Colonic mucosa (tissue), 4 donors: Measurements from ENCODE around the gene ANAPC2. TPM values are rescaled to one million over a fixed set of nuclear protein-coding genes. Genes with fewer than 3 reads are reported as not detected.

Experiments used
- DNase-seq: peaks from one replicate; pipeline ENCODE4 v3.0.0-alpha.2; 2020
- H3K27ac ChIP-seq: fragments of 200-600 bp; one replicate; pipeline ENCODE4 v1.8.0; 2021
- H3K27me3 ChIP-seq: fragments of 200-600 bp; one replicate; pipeline ENCODE4 v1.8.0; 2021
- H3K36me3 ChIP-seq: fragments of 200-600 bp; one replicate; pipeline ENCODE4 v1.8.0; 2021
- H3K4me1 ChIP-seq: fragments of 200-600 bp; one replicate; pipeline ENCODE4 v1.8.0; 2021; ENCODE audit warnings: mild to moderate bottlenecking
- H3K4me3 ChIP-seq: fragments of 200-600 bp; one replicate; pipeline ENCODE4 v1.8.0; 2021
- H3K9ac ChIP-seq, 2 donors: one replicate each; pipeline ENCODE4 v1.7.0; 2013; ENCODE audit warnings: control low read depth in 2 of 2, low read depth in 2 of 2, low read length in 2 of 2
- H3K9me3 ChIP-seq: fragments of 200-600 bp; one replicate; pipeline ENCODE4 v1.8.0; 2021
- intact Hi-C: fragments of 100-400 bp; cut with DNase I; formaldehyde crosslinking; loops from one replicate; pipeline ENCODE4 v1.14.1; 2022
- total RNA-seq, 2 donors: library from RNA; stranded (reverse); fragmentation: NEBNext Ultra II Directional in 1 of 2; extraction: Animal tissue kit (Norgen Biotek cat#: 25700) in 1 of 2; gene quantifications; one replicate each; pipeline ENCODE4 v1.2.1, GENCODE V29; 2021
- TF ChIP-seq, protein P1 (sequence below): fragments of 200-600 bp; IDR thresholded peaks from one replicate; pipeline ENCODE4 v1.8.0; 2022; ENCODE audit warnings: antibody characterized with exemption, mild to moderate bottlenecking
- donor health status: healthy.
- donor health status: DM: no; HTN: no; CAD: no.
- donor health status: DM: no; HTN: no; CAD: no.

Gene ANAPC2
- total RNA-seq, 2 donors from 2014 or later: 33.8 to 67.8 TPM

DNA sequence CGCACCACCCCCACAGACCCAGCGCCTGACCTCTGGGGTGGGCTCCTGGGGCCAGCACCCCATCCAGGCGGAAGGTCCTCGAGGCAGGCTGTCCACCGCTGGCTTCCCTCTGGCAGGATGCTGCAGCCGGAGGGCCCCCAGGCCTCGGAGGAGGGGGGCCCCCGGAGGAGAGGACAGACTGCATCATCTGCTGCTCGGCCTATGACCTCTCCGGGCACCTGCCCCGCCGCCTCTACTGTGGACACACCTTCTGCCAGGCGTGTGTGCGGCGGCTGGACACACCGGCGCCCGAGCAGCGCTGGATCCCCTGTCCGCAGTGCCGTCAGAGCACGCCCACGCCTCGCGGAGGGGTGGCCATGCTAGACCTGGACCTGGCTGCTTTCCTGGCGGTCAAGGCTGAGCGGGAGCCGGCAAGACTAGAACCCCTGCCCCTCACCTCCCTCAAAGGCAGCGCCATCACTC, 40.2 kb upstream of the ANAPC2 start:
- DNase-seq: no peak
- no peak overlapping the region for H3K4me3 ChIP-seq

DNA sequence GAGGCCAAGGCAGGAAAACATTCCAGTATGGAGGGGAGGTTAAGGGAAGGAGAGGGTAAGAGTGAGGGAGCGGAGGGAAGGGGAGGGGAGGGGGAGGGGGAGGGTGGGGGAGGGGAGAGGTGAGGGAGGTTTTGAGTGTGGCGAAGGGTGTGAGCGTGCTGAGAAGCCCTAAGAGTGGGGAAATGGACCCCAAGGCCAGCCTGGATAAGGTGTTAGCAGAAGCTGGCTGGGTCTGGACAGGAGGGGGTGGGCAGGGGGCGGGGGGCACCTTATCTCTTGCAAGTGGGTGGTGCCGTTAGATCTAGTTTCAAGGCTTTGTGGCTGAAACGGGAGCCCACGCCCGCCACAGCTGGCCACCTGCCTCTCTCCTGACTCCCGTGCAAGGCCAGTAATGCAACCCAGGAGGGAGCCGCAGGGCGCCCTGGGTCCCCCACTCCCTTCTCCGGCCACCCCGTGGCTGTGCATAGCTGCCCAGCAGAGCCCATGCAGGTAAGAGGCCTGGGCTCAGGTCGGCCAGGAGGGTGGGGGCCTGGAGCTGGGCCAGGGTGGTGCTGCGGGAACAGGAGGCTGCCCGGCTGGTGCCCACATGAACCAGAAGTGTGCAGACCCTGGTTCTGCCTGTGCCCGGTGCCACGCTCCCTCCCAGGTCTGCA, 39.6 kb upstream of the ANAPC2 start:
- Histone ChIP-seq H3K4me1 (peaks cover 24% of the 10 kb centered on the region), H3K27me3 (peaks cover 27% of the 10 kb centered on the region), H3K4me3 (no peak overlapping the region), H3K27ac (no peak overlapping the region), H3K9ac (no peak overlapping the region), H3K36me3 (no peaks in the 10 kb centered on the region), H3K9me3 (no peaks in the 10 kb centered on the region)
- TF ChIP-seq, protein P1, sequence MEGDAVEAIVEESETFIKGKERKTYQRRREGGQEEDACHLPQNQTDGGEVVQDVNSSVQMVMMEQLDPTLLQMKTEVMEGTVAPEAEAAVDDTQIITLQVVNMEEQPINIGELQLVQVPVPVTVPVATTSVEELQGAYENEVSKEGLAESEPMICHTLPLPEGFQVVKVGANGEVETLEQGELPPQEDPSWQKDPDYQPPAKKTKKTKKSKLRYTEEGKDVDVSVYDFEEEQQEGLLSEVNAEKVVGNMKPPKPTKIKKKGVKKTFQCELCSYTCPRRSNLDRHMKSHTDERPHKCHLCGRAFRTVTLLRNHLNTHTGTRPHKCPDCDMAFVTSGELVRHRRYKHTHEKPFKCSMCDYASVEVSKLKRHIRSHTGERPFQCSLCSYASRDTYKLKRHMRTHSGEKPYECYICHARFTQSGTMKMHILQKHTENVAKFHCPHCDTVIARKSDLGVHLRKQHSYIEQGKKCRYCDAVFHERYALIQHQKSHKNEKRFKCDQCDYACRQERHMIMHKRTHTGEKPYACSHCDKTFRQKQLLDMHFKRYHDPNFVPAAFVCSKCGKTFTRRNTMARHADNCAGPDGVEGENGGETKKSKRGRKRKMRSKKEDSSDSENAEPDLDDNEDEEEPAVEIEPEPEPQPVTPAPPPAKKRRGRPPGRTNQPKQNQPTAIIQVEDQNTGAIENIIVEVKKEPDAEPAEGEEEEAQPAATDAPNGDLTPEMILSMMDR: no peak
- intact Hi-C loops: loop anchor here (2.0 to 5.0 kb wide), 2 partner anchors 41 to 107 kb away; partner anchors contain the start of genes ANAPC2 and SSNA1
- DNase-seq: no peak

More for the DNA sequence above, 40.2 kb upstream of the ANAPC2 start:
- Histone ChIP-seq H3K9me3 (no peaks in the 10 kb centered on the region), H3K27ac (no peak overlapping the region), H3K27me3 (peaks cover 32% of the 10 kb centered on the region), H3K36me3 (no peaks in the 10 kb centered on the region), H3K4me1 (peaks cover 23% of the 10 kb centered on the region), H3K9ac (no peak overlapping the region)
- TF ChIP-seq, protein P1: no peak
- intact Hi-C loops: loop anchor here (5.0 kb wide), 1 partner anchor 41 kb away; the partner anchor contains the start of genes ANAPC2 and SSNA1

DNA sequence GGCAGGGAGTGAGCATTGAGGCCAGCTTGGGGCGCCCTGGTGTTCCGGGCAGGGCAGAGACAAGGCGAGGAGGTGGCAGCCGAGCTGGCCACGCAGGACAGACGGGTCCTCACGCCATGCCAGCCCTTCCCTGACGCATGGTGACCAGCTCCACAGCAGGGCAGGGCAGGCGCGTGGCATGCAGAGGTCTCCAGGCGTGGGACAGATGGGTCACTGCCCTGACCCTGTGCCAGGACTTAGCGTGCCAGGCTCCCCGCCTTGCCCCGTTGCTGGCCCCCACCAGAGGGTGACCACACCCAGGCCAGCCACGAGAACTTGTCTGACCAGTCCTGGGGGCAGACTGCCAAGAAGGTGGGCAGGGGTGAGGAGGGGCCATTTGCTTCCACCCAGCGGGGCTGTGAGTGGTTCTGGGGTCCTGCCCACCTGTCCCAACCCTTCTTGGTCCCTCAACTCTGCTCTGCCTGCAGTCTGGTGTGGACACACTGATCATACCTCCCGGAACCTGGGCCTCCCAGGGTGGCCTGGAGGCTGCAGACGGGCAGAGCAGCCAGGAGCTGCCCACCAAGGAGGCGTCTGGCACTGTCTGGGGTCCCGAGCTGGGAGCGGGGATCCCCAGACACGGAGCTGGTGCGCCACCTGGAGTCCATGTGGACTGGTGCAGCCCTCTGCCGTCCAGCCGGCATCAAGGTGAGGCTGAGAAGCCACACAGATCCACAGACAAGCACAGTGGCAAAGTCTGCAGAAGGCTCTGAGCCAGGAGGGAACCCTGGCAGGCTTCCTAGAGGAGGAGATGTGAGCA, 38.9 kb upstream of the ANAPC2 start, which contains the start of gene RNF224:
Gene RNF224 (plus strand): TSS at position 449 of the 799 bp plus-strand sequence. CDS start 834 bp downstream, outside the sequence.
- Histone ChIP-seq H3K27me3 (peaks cover 20% of the 10 kb centered on the region), H3K27ac (no peak within 1 kb of the TSS), H3K36me3 (no peaks in the 10 kb centered on the region), H3K4me1 (peaks cover 29% of the 10 kb centered on the region), H3K9ac (peak within 1 kb of the TSS in 1 of 2 donors; percentile 46), H3K9me3 (no peaks in the 10 kb centered on the region), H3K4me3 (no peak within 1 kb of the TSS)
- TF ChIP-seq, protein P1: peak; percentile 91
- intact Hi-C loops: loop anchor here (2.0 to 5.0 kb wide), 2 partner anchors 40 to 106 kb away; partner anchors contain the start of genes ANAPC2 and SSNA1
- peak; percentile 86 for DNase-seq

DNA sequence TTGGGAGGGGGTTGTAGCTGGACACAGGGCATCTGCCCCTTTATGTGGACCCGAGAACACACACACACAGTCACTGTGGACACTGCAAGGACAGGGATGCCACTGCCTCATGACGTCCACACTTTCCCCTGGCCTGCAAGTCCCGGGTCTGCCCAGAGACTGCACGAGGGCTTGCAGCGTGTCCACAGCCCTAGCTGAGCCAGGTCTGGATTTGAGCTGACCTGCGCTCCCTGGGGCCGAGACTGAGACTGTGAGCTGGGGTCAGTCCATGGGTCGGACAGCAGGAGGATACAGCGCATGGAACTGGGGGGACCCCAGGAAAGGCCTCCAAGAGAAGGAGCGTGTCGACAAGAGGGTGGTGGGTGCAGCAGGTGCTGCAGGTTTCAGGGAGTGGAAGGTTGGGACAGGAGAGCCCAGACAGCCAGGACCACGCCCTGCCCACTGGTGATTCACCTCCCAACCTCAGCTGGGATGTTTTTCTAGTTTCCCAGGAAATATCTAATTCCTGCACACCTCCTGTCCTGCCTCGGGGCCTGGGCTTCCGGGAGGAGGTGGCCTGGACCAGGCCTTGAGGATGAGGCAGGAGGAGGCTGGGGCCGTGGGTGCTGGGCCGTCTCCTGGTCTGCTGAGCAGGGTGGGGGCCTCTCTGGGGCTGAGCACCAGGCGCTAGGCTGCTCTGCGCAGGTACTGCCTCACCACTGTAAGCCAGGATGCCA, 38.1 kb upstream of the ANAPC2 start:
- Histone ChIP-seq H3K4me1 (peaks cover 30% of the 10 kb centered on the region), H3K4me3 (no peak overlapping the region), H3K27ac (no peak overlapping the region), H3K9ac (peak overlapping the region in 1 of 2 donors; percentile 46), H3K36me3 (no peaks in the 10 kb centered on the region), H3K9me3 (no peaks in the 10 kb centered on the region), H3K27me3 (peaks cover 20% of the 10 kb centered on the region)
- TF ChIP-seq, protein P1: no peak
- DNase-seq: no peak
- intact Hi-C loops: loop anchor here (2.0 to 5.0 kb wide), 2 partner anchors 39 to 106 kb away; partner anchors contain the start of genes ANAPC2 and SSNA1
